Measurements from ENCODE around the gene ABCB8. TPM values are rescaled to one million over a fixed set of nuclear protein-coding genes. Genes with fewer than 3 reads are reported as not detected.

The ABCB8 gene
- total RNA-seq, 2 donors from 2014 or later: 11.9 to 20.6 TPM

DNA sequence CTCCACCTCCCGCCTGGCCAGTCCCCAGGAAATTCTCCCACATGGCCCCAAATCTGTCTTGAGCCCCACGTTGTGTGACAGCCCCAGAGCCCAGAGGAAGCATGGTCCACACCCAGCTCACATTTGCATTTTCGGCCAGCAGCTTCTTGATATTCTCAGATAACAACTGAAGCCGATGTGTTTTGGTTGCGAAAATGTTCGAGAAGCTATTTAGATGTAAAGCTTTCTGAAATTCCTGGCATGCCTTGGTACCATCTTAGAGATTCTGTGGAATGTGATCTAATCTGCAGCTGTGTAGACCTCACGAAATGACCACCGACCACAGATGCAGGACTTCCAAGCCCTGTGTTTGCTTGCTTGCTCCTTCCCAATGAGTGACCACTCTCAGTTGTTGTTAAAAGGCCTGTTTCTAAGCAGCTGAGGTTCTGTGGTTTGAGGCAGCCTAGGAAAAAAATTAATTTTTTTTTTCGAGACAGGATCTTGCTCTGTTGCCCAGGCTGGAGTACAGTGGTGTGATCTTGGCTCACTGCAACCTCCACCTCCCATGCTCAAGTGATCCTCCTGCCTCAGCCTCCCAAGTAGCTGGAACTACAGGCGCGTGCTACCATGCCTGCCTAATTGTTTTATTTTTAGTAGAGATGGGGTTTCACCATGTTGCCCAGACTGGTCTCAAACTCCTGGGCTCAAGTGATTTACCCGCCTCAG, 40.0 kb downstream of the ABCB8 start:
- peaks cover 91% of the 10 kb centered on the region for H3K36me3 ChIP-seq
- no peak overlapping the region for H3K27ac ChIP-seq
- no peak for DNase-seq (ENCODE audit: low spot score)
- H3K27me3 ChIP-seq: no peaks in the 10 kb centered on the region
- no peaks in the 10 kb centered on the region for H3K9me3 ChIP-seq
- no peak for TF ChIP-seq CTCF (IDR thresholded peaks at IDR 0.05)
- no peak overlapping the region for H3K4me3 ChIP-seq
- peaks cover 0 to 6% of the 10 kb centered on the region in 2 donors for H3K4me1 ChIP-seq

- no peak for TF ChIP-seq CTCF (IDR thresholded peaks at IDR 0.05)
- Histone ChIP-seq H3K27me3 (no peaks in the 10 kb centered on the region), H3K27ac (no peak overlapping the region), H3K4me1 (no peaks in the 10 kb centered on the region), H3K4me3 (no peak overlapping the region), H3K36me3 (peaks cover 99% of the 10 kb centered on the region), H3K9me3 (no peaks in the 10 kb centered on the region)
- DNase-seq (ENCODE audit: low spot score): no peak
Observed at GRCh38 chr7:151069841-151070573, 41.8 kb downstream of the ABCB8 start.

DNA sequence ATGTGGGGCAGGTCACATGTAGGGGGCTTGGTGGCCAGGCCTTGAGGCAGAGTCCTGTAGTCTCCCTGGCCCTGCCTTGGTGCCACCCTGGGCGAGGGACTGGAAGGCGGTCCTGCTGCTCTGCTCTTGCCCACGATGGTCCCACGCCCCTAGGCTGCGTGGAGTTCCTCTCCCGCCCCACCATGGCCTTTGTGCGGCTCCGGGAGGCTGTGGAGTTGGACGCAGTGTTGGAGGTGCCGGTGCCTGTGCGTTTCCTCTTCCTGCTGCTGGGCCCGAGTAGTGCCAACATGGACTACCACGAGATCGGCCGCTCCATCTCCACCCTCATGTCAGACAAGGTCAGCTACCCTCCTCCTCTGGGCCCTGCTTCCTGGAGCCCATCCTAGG, 42.3 kb downstream of the ABCB8 start:
- H3K27ac ChIP-seq: no peak overlapping the region
- H3K4me1 ChIP-seq: no peaks in the 10 kb centered on the region
- no peak overlapping the region for H3K4me3 ChIP-seq
- H3K36me3 ChIP-seq: peaks cover 99% of the 10 kb centered on the region
- TF ChIP-seq CTCF (IDR thresholded peaks at IDR 0.05): no peak
- no peaks in the 10 kb centered on the region for H3K27me3 ChIP-seq
- H3K9me3 ChIP-seq: no peaks in the 10 kb centered on the region
- no peak for DNase-seq (ENCODE audit: low spot score)

DNA sequence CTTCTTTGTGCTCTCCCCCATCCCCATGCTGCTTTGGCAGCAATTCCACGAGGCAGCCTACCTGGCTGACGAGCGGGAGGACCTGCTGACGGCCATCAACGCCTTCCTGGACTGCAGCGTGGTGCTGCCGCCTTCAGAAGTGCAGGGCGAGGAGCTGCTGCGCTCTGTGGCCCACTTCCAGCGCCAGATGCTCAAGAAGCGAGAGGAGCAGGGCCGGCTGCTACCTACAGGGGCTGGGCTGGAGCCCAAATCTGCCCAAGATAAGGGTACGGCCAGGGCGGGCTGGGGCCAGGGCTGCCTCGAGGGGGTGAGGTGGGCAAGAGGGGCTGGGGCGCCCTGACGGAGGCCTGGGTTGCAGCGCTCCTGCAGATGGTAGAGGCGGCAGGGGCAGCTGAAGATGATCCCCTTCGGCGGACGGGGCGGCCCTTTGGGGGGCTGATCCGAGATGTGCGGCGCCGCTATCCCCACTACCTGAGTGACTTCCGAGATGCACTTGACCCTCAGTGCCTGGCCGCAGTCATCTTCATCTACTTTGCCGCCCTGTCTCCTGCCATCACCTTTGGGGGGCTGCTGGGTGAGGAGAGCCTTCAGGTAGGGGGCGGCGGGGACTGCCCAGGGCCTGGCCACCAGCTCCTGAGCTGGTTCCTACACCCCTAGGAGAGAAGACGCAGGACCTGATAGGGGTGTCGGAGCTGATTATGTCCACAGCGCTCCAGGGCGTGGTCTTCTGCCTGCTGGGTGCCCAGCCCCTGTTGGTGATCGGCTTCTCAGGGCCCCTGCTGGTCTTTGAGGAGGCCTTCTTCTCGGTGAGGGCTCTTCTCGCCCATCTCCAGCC, 43.0 kb downstream of the ABCB8 start:
- Histone ChIP-seq H3K36me3 (peaks cover 99% of the 10 kb centered on the region), H3K4me3 (no peak overlapping the region), H3K4me1 (peaks cover 0 to under 1% of the 10 kb centered on the region in 2 donors), H3K27me3 (no peaks in the 10 kb centered on the region), H3K9me3 (no peaks in the 10 kb centered on the region), H3K27ac (no peak overlapping the region)
- no peak for DNase-seq (ENCODE audit: low spot score)
- no peak for TF ChIP-seq CTCF (IDR thresholded peaks at IDR 0.05)

GRCh38 chr7:151073990-151074389, 45.7 kb downstream of the ABCB8 start:
- H3K27me3 ChIP-seq: no peaks in the 10 kb centered on the region
- peaks cover 0 to 28% of the 10 kb centered on the region in 2 donors for H3K4me1 ChIP-seq
- no peak overlapping the region for H3K27ac ChIP-seq
- DNase-seq (ENCODE audit: low spot score): no peak
- no peak overlapping the region for H3K4me3 ChIP-seq
- H3K36me3 ChIP-seq: peaks cover 77% of the 10 kb centered on the region
- no peak for TF ChIP-seq CTCF (IDR thresholded peaks at IDR 0.05)
- no peaks in the 10 kb centered on the region for H3K9me3 ChIP-seq
